HFF-Myc (cell line): ENCODE measurements around the gene CDK5RAP2.

Experiments
- DNase-seq: peaks from one replicate; pipeline ENCODE4 v3.0.0-alpha.2; 2011; ENCODE audit warnings: low read depth; ENCODE audit errors: extremely low read depth
- H3K4me3 ChIP-seq: replicated peaks from 2 replicates; pipeline ENCODE4 v1.5.1; 2011; ENCODE audit warnings: low read depth, mild to moderate bottlenecking, control low read depth, low read length
- TF ChIP-seq, protein P1 (sequence below): IDR thresholded peaks from 2 replicates; pipeline ENCODE4 v1.5.1; 2012; ENCODE audit warnings: mild to moderate bottlenecking, low read depth, low read length, control low read depth; ENCODE audit errors: missing control alignments

The CDK5RAP2 gene

DNA sequence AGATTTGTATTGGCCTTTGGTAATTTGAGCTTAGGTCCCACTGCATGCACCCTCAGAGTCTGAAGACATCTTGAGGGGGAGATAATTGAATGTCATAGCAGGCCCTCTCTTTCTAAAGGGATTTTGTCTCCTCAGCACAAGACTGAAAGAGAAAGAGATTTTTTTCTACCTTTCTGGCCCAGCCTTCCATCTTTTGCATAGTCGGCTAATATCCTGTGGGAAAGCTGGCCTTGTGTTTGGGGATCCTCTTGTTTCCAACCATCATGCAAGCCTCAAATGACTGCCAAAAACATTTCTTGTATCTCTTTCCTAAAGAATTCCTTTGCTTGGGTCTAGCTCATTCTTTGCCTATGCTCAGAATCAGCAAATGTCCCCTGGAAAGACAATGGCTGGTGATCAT is 42.0 kb upstream of the CDK5RAP2 start:
- TF ChIP-seq, protein P1, sequence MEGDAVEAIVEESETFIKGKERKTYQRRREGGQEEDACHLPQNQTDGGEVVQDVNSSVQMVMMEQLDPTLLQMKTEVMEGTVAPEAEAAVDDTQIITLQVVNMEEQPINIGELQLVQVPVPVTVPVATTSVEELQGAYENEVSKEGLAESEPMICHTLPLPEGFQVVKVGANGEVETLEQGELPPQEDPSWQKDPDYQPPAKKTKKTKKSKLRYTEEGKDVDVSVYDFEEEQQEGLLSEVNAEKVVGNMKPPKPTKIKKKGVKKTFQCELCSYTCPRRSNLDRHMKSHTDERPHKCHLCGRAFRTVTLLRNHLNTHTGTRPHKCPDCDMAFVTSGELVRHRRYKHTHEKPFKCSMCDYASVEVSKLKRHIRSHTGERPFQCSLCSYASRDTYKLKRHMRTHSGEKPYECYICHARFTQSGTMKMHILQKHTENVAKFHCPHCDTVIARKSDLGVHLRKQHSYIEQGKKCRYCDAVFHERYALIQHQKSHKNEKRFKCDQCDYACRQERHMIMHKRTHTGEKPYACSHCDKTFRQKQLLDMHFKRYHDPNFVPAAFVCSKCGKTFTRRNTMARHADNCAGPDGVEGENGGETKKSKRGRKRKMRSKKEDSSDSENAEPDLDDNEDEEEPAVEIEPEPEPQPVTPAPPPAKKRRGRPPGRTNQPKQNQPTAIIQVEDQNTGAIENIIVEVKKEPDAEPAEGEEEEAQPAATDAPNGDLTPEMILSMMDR: no peak
- no peak overlapping the region for H3K4me3 ChIP-seq

DNA sequence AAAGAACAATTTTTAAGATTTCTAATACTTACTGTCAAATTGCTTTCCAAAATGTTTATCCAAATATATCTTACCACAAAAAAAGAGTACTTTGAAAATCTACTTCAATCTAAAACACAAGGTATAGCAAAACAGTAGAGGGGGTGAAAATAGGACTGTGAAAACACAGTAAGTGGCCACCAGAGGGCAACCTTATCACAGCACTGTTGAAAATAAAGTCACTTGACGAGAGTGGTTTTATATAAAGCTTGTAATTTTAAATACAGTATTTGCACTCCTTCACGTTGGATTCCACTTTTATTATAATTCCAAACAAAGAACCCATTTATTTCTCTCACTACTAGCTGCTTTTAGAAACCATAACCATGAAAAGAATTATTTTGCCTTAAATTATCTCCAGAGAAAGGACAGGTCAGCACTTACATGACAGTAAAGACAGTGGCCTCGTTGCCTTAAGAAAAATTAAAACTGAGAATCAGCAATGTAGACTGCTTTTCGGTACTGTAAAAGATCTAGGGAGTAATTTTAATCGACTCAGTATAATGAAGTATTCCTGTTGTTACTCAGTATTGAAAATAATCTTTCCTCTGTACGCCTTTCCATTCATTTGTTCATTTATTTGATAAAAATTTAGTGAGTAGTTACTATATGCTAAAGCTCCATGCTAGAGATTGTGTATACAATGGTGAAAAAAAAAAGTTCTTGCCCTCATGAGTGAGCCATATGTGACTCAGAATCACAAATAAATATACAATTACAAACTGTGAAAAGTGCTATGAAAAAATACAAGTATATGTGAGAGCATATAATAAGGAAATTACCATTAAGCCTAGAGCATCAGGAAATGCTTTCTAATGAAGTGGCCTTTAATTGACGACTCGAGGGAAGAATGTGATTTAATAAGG is 40.0 kb upstream of the CDK5RAP2 start:
- TF ChIP-seq, protein P1: peak; percentile 68
- DNase-seq: peak; percentile 32

More for the DNA sequence above, 42.0 kb upstream of the CDK5RAP2 start:
- DNase-seq: no peak

DNA sequence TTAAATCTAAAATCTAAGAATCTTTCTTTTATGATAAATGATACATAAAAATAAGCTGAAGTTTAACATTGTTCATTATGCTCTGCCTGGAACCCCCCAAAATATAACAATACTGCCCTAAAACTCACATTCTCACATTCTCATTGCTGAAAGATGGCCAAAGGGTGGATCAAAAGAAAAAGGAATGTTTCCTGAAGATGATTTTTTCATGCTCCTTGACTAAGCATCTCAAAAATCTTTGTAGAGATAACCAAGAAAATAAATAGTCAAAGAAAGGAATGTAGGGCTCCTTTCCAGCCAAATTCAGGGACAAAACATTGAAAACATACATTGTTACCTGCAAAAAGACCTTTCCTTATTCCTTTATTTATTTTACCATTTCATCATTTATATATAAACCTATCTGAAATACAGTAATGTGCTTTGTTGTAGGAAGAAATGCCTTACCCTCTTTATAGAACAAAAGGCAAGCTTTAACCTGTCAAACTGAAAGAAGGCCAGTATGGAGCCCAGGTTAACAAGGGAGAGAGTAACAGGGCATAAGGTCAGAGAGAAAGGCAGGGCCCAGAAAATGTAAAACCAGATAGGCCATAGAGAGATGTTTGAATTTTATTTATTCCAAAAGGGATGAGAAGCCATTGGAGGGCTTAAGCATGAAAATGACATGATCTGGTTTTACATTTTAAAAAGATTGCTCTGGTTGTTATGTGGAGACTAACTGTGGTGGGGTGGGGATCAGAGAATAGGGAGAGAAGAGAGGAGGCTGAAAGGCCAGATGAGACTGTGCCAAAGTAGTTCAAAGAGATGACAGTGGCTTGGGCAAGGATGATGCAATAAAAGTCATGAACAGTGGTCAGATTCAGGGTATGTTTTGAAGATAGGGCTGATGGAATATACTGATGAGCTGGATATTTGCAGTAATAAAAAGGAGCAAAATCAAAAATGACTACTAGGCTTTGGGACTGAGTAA is 37.3 kb upstream of the CDK5RAP2 start:
- DNase-seq: no peak
- no peak overlapping the region for H3K4me3 ChIP-seq
- TF ChIP-seq, protein P1: no peak

More for the DNA sequence above, 40.0 kb upstream of the CDK5RAP2 start:
- no peak overlapping the region for H3K4me3 ChIP-seq

DNA sequence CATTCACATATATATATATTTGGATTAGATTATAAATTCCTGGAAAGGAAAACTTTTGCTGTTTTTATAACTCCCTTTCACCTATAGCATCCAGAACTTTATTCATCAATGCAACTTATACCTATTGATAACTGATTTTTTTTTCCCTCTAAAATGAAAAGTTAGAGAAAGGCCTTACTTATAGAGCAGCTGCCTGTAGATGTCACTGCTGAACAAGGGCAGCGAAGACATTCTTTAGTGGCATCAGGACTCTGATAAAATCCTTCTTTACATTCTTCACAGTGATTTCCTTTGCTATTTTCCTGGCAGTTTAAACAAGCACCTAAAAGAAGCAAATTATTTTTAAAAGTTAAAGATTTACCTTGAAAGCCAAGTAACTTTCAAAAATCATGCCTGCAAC is 32.3 kb upstream of the CDK5RAP2 start:
- H3K4me3 ChIP-seq: no peak overlapping the region
- DNase-seq: no peak
- TF ChIP-seq, protein P1: peak; percentile 27

DNA sequence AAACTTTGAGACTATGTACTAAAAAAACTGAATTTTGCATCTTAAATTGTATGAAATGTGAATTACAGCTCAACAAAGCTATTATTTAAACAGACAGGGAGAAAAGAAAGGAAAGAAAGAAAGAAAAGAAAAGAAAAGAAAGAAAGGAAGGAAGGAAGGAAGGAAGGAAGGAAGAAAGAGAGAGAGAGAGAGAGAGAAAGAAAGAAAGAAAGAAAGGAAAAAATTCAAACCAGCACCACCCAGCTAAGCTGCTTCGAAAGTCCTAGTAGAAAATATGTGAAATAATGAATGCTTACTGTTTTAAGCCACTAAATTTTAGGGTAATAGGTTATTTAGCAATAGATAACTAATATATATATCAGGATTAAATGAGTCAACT is 31.7 kb upstream of the CDK5RAP2 start:
- no peak for DNase-seq
- no peak overlapping the region for H3K4me3 ChIP-seq
- TF ChIP-seq, protein P1: no peak

DNA sequence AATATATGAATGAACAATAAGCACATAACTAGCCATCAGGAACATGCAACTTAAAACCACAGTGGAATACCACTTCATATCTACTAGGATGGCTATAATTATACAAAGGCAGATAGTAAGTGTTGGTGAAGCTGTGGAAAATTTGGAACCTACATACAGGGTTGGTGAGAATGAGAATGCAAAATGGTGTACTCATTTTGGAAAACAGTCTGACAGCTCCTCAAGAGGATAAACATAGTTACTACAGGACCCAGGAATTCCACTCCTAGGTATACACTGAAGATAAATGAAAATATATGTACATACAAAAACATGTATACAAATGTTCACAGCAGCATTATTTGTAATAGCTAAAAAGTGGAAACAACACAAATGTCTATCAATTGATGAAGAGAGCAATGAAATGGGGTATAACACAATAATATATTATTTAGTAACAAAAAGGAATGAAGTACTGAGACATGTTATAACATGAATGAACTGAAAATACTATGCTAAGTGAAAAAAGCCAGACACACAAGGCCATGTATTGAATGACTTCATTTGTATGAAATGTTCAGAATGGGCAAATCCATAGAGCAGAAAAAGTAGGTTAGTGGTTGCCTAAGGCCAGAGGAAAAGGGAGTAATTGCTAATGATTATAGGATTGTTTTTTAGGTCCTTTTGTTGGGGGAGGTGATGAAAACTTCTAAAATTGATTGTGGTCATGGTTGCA is 31.2 kb upstream of the CDK5RAP2 start:
- no peak for DNase-seq
- TF ChIP-seq, protein P1: no peak
- H3K4me3 ChIP-seq: no peak overlapping the region
